Fibroblast of lung (primary cell): ENCODE measurements around the gene WDFY2.

ENCODE experiments used
- EZH2 ChIP-seq: IDR thresholded peaks from 2 replicates; pipeline ENCODE4 v1.5.1; 2012; ENCODE audit warnings: low read length, control low read depth, mild to moderate bottlenecking; ENCODE audit errors: missing control alignments
- TF ChIP-seq, protein P1 (sequence below), 2 donors: IDR thresholded peaks in 1 of 2; conservative IDR thresholded peaks in 1 of 2; 1 replicate in 1 of 2; 2 replicates in 1 of 2; pipeline ENCODE4 v1.5.1; 2011 to 2012; ENCODE audit warnings: low read length in 2 of 2, control low read depth in 1 of 2, inconsistent platforms in 1 of 2, low read depth in 1 of 2, mild to moderate bottlenecking in 1 of 2

DNA sequence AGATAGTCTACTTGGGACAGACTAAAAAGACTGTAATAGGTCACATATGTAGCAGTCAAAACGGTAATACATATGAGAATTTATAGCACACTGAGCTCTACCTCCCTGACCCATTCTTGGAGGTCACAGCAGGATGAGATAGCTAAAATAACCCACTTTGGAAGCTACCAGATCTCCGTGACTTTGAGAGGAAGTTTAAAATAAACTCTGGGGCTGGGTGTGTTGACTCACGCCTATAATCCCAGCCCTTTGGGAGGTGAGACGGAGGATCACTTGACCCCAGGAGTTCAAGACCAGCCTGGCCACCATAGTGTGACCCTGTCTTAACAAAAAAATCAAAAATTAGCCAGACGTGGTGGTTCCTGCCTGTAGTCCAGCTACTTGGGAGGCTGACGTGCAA is 174.4 kb downstream of the WDFY2 start:
- no peak for TF ChIP-seq EZH2
- TF ChIP-seq, protein P1, sequence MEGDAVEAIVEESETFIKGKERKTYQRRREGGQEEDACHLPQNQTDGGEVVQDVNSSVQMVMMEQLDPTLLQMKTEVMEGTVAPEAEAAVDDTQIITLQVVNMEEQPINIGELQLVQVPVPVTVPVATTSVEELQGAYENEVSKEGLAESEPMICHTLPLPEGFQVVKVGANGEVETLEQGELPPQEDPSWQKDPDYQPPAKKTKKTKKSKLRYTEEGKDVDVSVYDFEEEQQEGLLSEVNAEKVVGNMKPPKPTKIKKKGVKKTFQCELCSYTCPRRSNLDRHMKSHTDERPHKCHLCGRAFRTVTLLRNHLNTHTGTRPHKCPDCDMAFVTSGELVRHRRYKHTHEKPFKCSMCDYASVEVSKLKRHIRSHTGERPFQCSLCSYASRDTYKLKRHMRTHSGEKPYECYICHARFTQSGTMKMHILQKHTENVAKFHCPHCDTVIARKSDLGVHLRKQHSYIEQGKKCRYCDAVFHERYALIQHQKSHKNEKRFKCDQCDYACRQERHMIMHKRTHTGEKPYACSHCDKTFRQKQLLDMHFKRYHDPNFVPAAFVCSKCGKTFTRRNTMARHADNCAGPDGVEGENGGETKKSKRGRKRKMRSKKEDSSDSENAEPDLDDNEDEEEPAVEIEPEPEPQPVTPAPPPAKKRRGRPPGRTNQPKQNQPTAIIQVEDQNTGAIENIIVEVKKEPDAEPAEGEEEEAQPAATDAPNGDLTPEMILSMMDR (conservative IDR thresholded peaks at IDR 0.05 in 1 of 2, IDR thresholded peaks at IDR 0.05 in 1 of 2; ENCODE audit: low read depth in 1 of 2, low read length in 2 of 2): no peak
